Stimulated activated CD4-positive, alpha-beta T cell treated with anti-CD3 and anti-CD28 coated beads, Interleukin-12 subunit alpha, Interleukin-12 subunit beta, amount 100 ng/mL, for 4 hours (primary cell): Measurements from ENCODE around the gene ORAI3.
A peak's percentile ranks its signal among the peaks of the same experiment; 100 is the strongest.

Experiments used
- DNase-seq: peaks from one replicate; pipeline ENCODE4 v3.0.0-alpha.2; 2020

ORAI3 gene

GRCh38 chr16:30972872-30973271 lies 24.0 kb downstream of the ORAI3 start:
- no peak for DNase-seq

GRCh38 chr16:30974348-30974747 lies 25.5 kb downstream of the ORAI3 start:
- no peak for DNase-seq

DNA sequence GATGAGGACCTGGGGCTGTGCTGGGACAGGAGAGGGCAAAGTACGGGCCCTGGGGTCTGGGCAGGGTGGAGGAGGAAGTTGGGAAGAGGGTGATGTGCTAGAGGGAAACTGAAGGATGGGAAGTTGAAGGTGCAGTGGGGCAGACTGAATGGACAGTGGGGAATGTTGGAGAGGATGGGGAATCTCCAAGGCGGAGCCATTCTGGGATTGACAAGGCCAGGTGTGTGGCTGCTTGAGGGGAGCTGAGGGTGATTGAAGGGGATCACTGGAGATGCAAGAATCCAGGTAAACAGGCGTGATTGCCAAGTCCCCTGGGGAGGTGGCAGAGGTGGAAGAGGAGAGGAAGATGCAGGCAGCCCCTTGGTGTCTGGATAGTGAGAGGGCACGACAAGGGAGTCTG lies 27.6 kb downstream of the ORAI3 start:
- DNase-seq, result no peak

DNA sequence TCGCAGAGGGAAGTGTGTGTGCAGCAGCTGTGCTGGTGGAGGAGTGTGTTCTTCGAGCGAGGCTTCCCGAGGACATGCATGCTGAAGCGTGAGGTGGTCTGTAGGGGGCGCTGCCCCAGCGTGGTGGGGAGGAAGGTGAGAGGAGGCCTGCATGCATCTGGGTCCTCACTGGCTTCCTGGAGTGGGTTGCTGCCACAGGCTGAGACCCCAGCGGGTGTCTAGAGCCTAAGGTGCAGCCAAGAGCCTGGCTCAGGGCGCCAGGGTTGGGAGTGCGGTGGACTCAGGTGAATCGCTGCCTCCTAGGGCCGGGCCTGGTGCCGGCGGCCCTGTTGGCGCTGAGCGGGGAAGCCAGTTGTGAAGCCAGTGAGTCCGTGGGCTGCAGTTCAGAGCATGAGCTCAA lies 28.6 kb downstream of the ORAI3 start:
- DNase-seq, result no peak

- no peak for DNase-seq
Observed at GRCh38 chr16:30979170-30980022, 30.5 kb downstream of the ORAI3 start.

DNA sequence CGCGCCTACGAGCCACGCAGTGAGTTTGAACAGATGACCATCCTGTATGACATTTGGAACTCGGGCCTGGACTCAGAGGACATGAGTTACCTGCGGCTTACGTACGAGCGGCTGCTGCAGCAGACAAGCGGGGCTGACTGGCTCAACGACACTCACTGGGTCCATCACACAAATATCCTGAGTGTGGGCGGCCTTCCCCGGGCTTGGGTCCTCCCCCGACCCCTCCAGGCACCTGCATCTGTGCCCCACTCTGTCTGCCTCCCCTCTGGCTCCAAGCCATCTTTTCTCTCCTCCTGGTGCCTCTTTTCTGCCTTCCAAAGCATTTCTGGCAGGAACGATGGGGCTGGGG lies 31.1 kb downstream of the ORAI3 start:
- DNase-seq, result no peak

GRCh38 chr16:30980434-30980833 lies 31.6 kb downstream of the ORAI3 start:
- DNase-seq, result no peak

DNA sequence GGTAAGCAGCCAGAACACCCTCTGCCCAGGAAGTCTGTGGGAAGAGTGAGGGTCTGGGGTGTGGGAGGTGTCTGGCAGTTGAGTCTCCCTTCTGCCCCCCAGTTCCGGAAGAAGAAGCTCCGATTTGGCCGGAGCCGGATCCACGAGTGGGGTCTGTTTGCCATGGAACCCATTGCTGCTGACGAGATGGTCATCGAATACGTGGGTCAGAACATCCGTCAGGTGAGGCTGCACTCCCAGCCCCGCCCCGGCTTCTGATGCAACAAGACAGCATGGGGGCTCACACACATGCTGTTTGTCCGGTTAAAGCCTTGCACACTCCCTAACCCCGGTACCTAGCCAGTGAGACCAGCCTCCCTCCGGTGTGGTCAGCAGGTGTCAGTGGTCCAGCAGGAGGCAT lies 32.1 kb downstream of the ORAI3 start:
- DNase-seq, result no peak

- no peak for DNase-seq
Observed at GRCh38 chr16:30982548-30983288, 33.9 kb downstream of the ORAI3 start.

GRCh38 chr16:30983289-30983889 lies 34.5 kb downstream of the ORAI3 start:
- DNase-seq, result no peak

DNA sequence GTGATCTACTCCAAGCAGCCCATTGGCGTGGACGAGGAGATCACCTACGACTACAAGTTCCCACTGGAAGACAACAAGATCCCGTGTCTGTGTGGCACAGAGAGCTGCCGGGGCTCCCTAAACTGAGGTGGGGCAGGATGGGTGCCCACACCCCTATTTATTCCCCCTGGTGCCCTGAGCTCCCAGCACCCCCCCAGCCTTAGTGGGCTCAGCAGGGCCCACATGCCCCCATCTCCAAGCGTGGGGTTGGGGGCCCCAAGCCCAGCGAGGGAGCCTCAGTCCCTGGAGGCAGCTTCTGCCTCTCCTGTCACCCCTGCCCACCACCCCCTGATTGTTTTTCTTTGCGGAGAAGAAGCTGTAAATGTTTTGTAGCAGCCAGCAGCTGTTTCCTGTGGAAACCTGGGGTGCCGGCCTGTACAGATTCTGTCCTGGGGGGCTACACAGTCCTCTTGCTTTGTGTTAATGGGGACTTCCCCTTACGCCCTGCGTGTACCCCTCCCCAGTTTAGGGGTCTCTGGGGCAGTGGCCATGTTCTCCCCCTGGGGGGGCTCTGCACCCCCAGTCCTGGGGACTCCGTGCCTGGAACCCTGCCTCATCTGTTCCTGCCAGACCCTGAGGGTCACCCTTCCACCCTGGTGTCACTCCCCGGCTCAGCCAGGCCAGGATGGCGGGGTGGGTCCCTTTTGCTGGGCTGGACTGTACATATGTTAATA lies 35.2 kb downstream of the ORAI3 start:
- no peak for DNase-seq

GRCh38 chr16:30984669-30985400 lies 36.0 kb downstream of the ORAI3 start, which contains the start of gene HSD3B7:
HSD3B7 (plus strand) TSS chr16:30985207; CDS start chr16:30985659, 452 bp downstream.
- peak; percentile 84 for DNase-seq

DNA sequence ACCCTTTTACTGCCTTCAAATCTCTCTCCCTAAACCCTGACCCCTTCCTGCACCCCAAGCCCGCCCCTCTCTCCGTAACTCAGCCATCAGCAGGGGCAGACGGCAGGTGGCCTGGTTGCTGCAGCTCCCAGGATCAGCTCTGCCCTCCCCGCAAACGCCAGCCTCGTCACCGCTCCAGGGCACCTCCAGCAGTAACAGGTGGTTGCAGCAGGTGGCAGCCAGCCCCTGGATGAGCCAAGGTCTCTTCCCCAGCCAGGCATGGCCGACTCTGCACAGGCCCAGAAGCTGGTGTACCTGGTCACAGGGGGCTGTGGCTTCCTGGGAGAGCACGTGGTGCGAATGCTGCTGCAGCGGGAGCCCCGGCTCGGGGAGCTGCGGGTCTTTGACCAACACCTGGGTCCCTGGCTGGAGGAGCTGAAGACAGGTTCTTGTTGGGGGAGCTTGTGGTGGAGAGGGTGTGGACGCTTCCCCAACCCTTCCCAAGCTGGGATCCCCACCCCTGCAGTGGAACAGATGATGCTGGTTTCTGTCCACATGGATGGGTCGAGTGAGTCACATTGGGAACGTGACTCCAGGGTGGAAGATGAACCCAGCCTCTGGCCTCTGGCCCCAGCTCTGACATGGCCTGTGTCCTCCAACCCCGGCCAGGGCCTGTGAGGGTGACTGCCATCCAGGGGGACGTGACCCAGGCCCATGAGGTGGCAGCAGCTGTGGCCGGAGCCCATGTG lies 36.7 kb downstream of the ORAI3 start:
- no peak for DNase-seq

DNA sequence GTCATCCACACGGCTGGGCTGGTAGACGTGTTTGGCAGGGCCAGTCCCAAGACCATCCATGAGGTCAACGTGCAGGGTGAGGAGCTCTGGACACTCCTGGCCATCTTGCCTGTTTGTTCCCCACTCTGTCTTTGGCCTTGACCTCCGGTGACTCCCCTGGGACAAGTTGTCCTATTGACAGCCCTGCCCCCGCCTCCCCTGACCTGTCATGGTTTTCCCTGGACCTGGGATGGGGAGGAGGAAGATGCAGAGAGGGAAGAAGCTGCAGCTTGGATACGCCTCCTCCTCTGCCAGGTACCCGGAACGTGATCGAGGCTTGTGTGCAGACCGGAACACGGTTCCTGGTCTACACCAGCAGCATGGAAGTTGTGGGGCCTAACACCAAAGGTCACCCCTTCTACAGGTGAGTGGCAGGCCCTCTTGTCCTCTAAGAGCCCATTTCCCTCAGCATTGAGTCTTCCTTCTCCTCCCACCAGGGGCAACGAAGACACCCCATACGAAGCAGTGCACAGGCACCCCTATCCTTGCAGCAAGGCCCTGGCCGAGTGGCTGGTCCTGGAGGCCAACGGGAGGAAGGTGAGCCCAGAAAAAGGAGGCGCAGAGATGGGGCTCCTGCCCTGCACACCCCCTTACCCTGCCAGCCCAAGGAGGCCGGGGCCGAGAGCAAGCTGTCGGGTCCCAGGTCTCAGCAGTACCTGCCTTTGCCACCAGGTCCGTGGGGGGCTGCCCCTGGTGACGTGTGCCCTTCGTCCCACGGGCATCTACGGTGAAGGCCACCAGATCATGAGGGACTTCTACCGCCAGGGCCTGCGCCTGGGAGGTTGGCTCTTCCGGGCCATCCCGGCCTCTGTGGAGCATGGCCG lies 37.5 kb downstream of the ORAI3 start:
- no peak for DNase-seq

DNA sequence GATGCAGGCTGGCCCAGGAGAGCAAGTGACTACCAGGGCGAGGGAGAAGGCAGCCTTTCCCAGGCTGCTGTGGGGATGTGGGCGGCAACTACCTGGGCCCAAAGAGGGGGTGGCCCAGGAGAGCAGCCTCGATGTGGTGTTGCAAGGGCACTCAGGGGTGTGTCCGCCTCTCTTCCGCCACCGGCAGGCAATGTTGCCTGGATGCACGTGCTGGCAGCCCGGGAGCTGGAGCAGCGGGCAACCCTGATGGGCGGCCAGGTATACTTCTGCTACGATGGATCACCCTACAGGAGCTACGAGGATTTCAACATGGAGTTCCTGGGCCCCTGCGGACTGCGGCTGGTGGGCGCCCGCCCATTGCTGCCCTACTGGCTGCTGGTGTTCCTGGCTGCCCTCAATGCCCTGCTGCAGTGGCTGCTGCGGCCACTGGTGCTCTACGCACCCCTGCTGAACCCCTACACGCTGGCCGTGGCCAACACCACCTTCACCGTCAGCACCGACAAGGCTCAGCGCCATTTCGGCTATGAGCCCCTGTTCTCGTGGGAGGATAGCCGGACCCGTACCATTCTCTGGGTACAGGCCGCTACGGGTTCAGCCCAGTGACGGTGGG lies 38.8 kb downstream of the ORAI3 start:
- no peak for DNase-seq

DNA sequence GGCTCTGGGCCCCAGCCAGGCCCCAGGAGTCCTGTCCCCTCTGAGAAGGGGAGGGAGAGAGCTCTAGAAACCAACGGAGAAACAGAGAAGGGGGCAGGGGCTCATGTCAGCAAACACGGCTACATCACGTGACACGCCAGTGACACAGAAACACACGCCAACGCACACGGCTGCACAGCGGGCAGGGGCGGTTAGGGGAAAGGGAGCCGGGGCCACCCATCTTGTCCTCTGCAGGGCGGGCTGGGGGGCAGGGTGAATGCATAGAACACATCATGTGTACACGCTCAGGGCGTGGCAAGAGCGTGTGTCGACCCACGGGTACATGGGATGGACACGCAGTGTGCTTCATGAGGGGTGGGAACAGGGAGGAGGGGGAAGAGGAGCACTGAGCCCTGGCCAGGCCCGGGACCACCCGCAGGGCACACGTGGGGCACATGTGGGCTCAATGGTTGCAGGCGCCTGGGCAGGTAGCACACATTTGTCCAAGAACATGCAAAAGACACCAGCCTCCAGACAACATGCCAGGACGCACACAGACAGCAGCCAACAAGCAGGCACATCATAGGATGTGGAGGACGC lies 40.7 kb downstream of the ORAI3 start:
- DNase-seq, result no peak

- no peak for DNase-seq
Observed at GRCh38 chr16:30990105-30990504, 41.2 kb downstream of the ORAI3 start.

DNA sequence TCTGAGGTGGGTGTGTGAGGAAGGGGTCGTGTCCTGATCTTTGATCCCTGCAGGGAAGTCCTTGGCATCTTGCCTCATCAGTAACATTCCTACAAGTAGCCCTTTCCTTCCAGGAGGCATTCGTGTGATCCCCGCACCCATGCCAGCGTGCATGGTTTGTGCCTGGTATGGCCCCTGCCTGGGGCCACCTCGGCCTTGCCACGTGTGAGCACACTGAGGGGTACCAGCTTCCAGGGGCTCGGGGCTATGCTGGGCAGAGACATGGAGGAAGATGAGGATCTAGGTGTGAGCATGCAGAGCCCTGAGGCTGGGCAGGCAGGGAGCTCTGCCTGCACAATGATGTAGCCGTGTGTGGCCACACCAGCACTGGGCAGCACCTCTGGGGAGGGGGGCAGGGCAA lies 42.2 kb downstream of the ORAI3 start:
- no peak for DNase-seq

- DNase-seq, result no peak
Observed at GRCh38 chr16:30992276-30992780, 43.5 kb downstream of the ORAI3 start.
